ENCODE measurements around the gene CUEDC2.

Gene CUEDC2

GRCh38 chr10:102432162-102432950, at the start of gene CUEDC2:
TSS of gene CUEDC2 (minus strand) at chr10:102432574. CDS start at chr10:102425188, 7,386 bp downstream.
- H3K9me3 Mint-ChIP-seq = no peaks in the 10 kb centered on the region
- peak within 1 kb of the TSS; percentile 97 for H3K27ac Mint-ChIP-seq (ENCODE audit: low read depth)
- peak within 1 kb of the TSS; percentile 92 for H3K4me3 Mint-ChIP-seq
- peak; percentile 88 for ATAC-seq (replicated peaks; ENCODE audit: extremely low read depth, poor library complexity, severe bottlenecking)
- peaks cover 40% of the 10 kb centered on the region for H3K4me1 Mint-ChIP-seq
- peak; percentile 90 to 98 for DNase-seq (ENCODE audit: low spot score in 2 of 2)
- peaks cover 17% of the 10 kb centered on the region for H3K36me3 Mint-ChIP-seq (ENCODE audit: insufficient read depth)
- no peaks in the 10 kb centered on the region for H3K27me3 Mint-ChIP-seq

GRCh38 chr10:102480396-102480795, 48.0 kb upstream of the CUEDC2 start:
- DNase-seq (ENCODE audit: low spot score in 2 of 2) (no peak), ATAC-seq (replicated peaks; ENCODE audit: extremely low read depth, poor library complexity, severe bottlenecking) (no peak)
- H3K4me1 Mint-ChIP-seq = peaks cover 6% of the 10 kb centered on the region
- H3K27me3 Mint-ChIP-seq = no peaks in the 10 kb centered on the region
- H3K9me3 Mint-ChIP-seq = no peaks in the 10 kb centered on the region
- no peak overlapping the region for H3K4me3 Mint-ChIP-seq
- peak overlapping the region; percentile 68 for H3K27ac Mint-ChIP-seq (ENCODE audit: low read depth)
- peaks cover 53% of the 10 kb centered on the region for H3K36me3 Mint-ChIP-seq (ENCODE audit: insufficient read depth)

- ATAC-seq (replicated peaks; ENCODE audit: extremely low read depth, poor library complexity, severe bottlenecking) = no peak
- no peak for DNase-seq (ENCODE audit: low spot score in 2 of 2)
- H3K4me3 Mint-ChIP-seq = no peak overlapping the region
- no peaks in the 10 kb centered on the region for H3K9me3 Mint-ChIP-seq
- no peak overlapping the region for H3K27ac Mint-ChIP-seq (ENCODE audit: low read depth)
- H3K36me3 Mint-ChIP-seq (ENCODE audit: insufficient read depth) = peaks cover 45% of the 10 kb centered on the region
- peaks cover 6% of the 10 kb centered on the region for H3K4me1 Mint-ChIP-seq
- no peaks in the 10 kb centered on the region for H3K27me3 Mint-ChIP-seq
Observed at GRCh38 chr10:102479651-102480050, 47.3 kb upstream of the CUEDC2 start.

GRCh38 chr10:102476466-102477141, 44.2 kb upstream of the CUEDC2 start:
- Mint-ChIP-seq H3K9me3 (no peaks in the 10 kb centered on the region), H3K27ac (ENCODE audit: low read depth) (no peak overlapping the region), H3K4me3 (no peak overlapping the region), H3K36me3 (ENCODE audit: insufficient read depth) (peaks cover 28% of the 10 kb centered on the region), H3K27me3 (no peaks in the 10 kb centered on the region), H3K4me1 (peaks cover 25% of the 10 kb centered on the region)
- DNase-seq (ENCODE audit: low spot score in 2 of 2) (no peak), ATAC-seq (replicated peaks; ENCODE audit: extremely low read depth, poor library complexity, severe bottlenecking) (no peak)

- no peaks in the 10 kb centered on the region for H3K27me3 Mint-ChIP-seq
- no peak for ATAC-seq (replicated peaks; ENCODE audit: extremely low read depth, poor library complexity, severe bottlenecking)
- H3K36me3 Mint-ChIP-seq (ENCODE audit: insufficient read depth) = peaks cover 19% of the 10 kb centered on the region
- no peaks in the 10 kb centered on the region for H3K9me3 Mint-ChIP-seq
- DNase-seq (ENCODE audit: low spot score in 2 of 2) = no peak
- H3K27ac Mint-ChIP-seq (ENCODE audit: low read depth) = no peak overlapping the region
- no peak overlapping the region for H3K4me3 Mint-ChIP-seq
- peaks cover 25% of the 10 kb centered on the region for H3K4me1 Mint-ChIP-seq
Observed at GRCh38 chr10:102475451-102476040, 43.2 kb upstream of the CUEDC2 start.

GRCh38 chr10:102473445-102474331, 41.3 kb upstream of the CUEDC2 start:
- Mint-ChIP-seq H3K27me3 (no peaks in the 10 kb centered on the region), H3K9me3 (no peaks in the 10 kb centered on the region), H3K27ac (ENCODE audit: low read depth) (peak overlapping the region; percentile 47), H3K4me3 (peak overlapping the region; percentile 33), H3K36me3 (ENCODE audit: insufficient read depth) (peaks cover 9% of the 10 kb centered on the region), H3K4me1 (peaks cover 24% of the 10 kb centered on the region)
- DNase-seq (ENCODE audit: low spot score in 2 of 2) (no peak), ATAC-seq (replicated peaks; ENCODE audit: extremely low read depth, poor library complexity, severe bottlenecking) (peak; percentile 43)

GRCh38 chr10:102470579-102471546, 38.5 kb upstream of the CUEDC2 start:
- Mint-ChIP-seq H3K4me3 (no peak overlapping the region), H3K36me3 (ENCODE audit: insufficient read depth) (peaks cover 6% of the 10 kb centered on the region), H3K27me3 (no peaks in the 10 kb centered on the region), H3K4me1 (peaks cover 24% of the 10 kb centered on the region), H3K27ac (ENCODE audit: low read depth) (no peak overlapping the region), H3K9me3 (no peaks in the 10 kb centered on the region)
- ATAC-seq (replicated peaks; ENCODE audit: extremely low read depth, poor library complexity, severe bottlenecking) = no peak
- DNase-seq (ENCODE audit: low spot score in 2 of 2) = no peak

- no peak overlapping the region for H3K27ac Mint-ChIP-seq (ENCODE audit: low read depth)
- H3K27me3 Mint-ChIP-seq = no peaks in the 10 kb centered on the region
- ATAC-seq (replicated peaks; ENCODE audit: extremely low read depth, poor library complexity, severe bottlenecking) (no peak), DNase-seq (ENCODE audit: low spot score in 2 of 2) (no peak)
- peaks cover 4% of the 10 kb centered on the region for H3K36me3 Mint-ChIP-seq (ENCODE audit: insufficient read depth)
- H3K4me3 Mint-ChIP-seq = no peak overlapping the region
- H3K9me3 Mint-ChIP-seq = no peaks in the 10 kb centered on the region
- H3K4me1 Mint-ChIP-seq = peaks cover 17% of the 10 kb centered on the region
Observed at GRCh38 chr10:102468683-102469082, 36.3 kb upstream of the CUEDC2 start.

- Mint-ChIP-seq H3K27me3 (no peaks in the 10 kb centered on the region), H3K9me3 (no peaks in the 10 kb centered on the region), H3K36me3 (ENCODE audit: insufficient read depth) (peaks cover 1% of the 10 kb centered on the region), H3K4me1 (peaks cover 10% of the 10 kb centered on the region), H3K4me3 (no peak overlapping the region), H3K27ac (ENCODE audit: low read depth) (no peak overlapping the region)
- no peak for ATAC-seq (replicated peaks; ENCODE audit: extremely low read depth, poor library complexity, severe bottlenecking)
- DNase-seq (ENCODE audit: low spot score in 2 of 2) = no peak
Observed at GRCh38 chr10:102467971-102468438, 35.6 kb upstream of the CUEDC2 start.

GRCh38 chr10:102467318-102467717, 34.9 kb upstream of the CUEDC2 start:
- Mint-ChIP-seq H3K4me3 (no peak overlapping the region), H3K27ac (ENCODE audit: low read depth) (no peak overlapping the region), H3K36me3 (ENCODE audit: insufficient read depth) (peaks cover 1% of the 10 kb centered on the region), H3K4me1 (peaks cover 12% of the 10 kb centered on the region), H3K9me3 (no peaks in the 10 kb centered on the region), H3K27me3 (no peaks in the 10 kb centered on the region)
- ATAC-seq (replicated peaks; ENCODE audit: extremely low read depth, poor library complexity, severe bottlenecking) (no peak), DNase-seq (ENCODE audit: low spot score in 2 of 2) (no peak)

- Mint-ChIP-seq H3K4me1 (peaks cover 30% of the 10 kb centered on the region), H3K27me3 (no peaks in the 10 kb centered on the region), H3K9me3 (no peaks in the 10 kb centered on the region), H3K36me3 (ENCODE audit: insufficient read depth) (peaks cover 8% of the 10 kb centered on the region), H3K4me3 (no peak overlapping the region), H3K27ac (ENCODE audit: low read depth) (no peak overlapping the region)
- no peak for ATAC-seq (replicated peaks; ENCODE audit: extremely low read depth, poor library complexity, severe bottlenecking)
- no peak for DNase-seq (ENCODE audit: low spot score in 2 of 2)
Observed at GRCh38 chr10:102465466-102465865, 33.1 kb upstream of the CUEDC2 start.
